Measurements from ENCODE around the gene PALLD. TPM values are rescaled to one million over a fixed set of nuclear protein-coding genes. Genes with fewer than 3 reads are reported as not detected.
A peak's percentile ranks its signal among the peaks of the same experiment; 100 is the strongest.

PALLD gene
- total and polyA plus RNA-seq, 2 donors (not counting 3 experiments of a cell fraction or from before 2014, with no cell fraction given): 13.4 to 48.2 TPM

GRCh38 chr4:168803732-168804131 lies 306.9 kb downstream of the PALLD start:
- FAIRE-seq: peak; percentile 66

More at GRCh38 chr4:168803732-168804131, 306.9 kb downstream of the PALLD start:
- intact Hi-C loops (cut with micrococcal nuclease) (no loop called here), dilution Hi-C loops (cut with MboI; ENCODE audit: extremely low pct_ligation_motif_present, low sequenced_read_pairs) (no loop called here)
- Histone ChIP-seq H3K27me3 (ENCODE audit: control insufficient read depth in 2 of 2, insufficient read depth in 2 of 2, low read length in 2 of 2) (no peaks in the 10 kb centered on the region), H3K4me2 (ENCODE audit: insufficient read depth, low read length) (no peak overlapping the region), H3K4me3 (replicated peaks in 1 of 3; ENCODE audit: insufficient read depth in 1 of 3, low read depth in 1 of 3, low read length in 3 of 3) (no peak overlapping the region), H3K9me1 (replicated peaks; ENCODE audit: control insufficient read depth, extremely low read depth, insufficient read depth, low read length) (no peaks in the 10 kb centered on the region), H3K36me3 (ENCODE audit: control insufficient read depth in 2 of 2, extremely low read depth in 1 of 2, insufficient read depth in 2 of 2, low read length in 2 of 2) (no peaks in the 10 kb centered on the region), H3K9me3 (replicated peaks; ENCODE audit: control insufficient read depth, insufficient read depth, low read length) (no peaks in the 10 kb centered on the region), H2AFZ (ENCODE audit: low read depth, low read length) (peak overlapping the region; percentile 87), H3K9ac (replicated peaks; ENCODE audit: extremely low read depth, insufficient read depth, low read length) (no peak overlapping the region), H3K4me1 (ENCODE audit: control insufficient read depth, extremely low read depth, insufficient read depth, low read length) (no peaks in the 10 kb centered on the region), H3K27ac (ENCODE audit: insufficient read depth, low read depth, low read length) (peak overlapping the region; percentile 17), H4K20me1 (replicated peaks; ENCODE audit: control insufficient read depth, extremely low read depth, insufficient read depth, low read length) (no peaks in the 10 kb centered on the region), H3K79me2 (ENCODE audit: control insufficient read depth, insufficient read depth, low read length) (no peaks in the 10 kb centered on the region)
- DNase-seq (ENCODE audit: low read depth, low spot score): peak; percentile 89
- no TSS peak for BruUV-seq (replicated peaks)
- ChIA-PET POLR2A (no interaction called here), CTCF (interaction anchor here (1.3 kb wide), 1 partner anchor 12 kb away, joined by 3 read pairs; no protein-coding TSS in a partner anchor)
- TF ChIP-seq FOS (IDR thresholded peaks at IDR 0.05; ENCODE audit: borderline replicate concordance, insufficient read depth, low read length) (no peak), MAX (IDR thresholded peaks at IDR 0.05; ENCODE audit: insufficient read depth, insufficient read length) (no peak), EZH2 (IDR thresholded peaks at IDR 0.05; ENCODE audit: borderline replicate concordance, low read depth, low read length, severe bottlenecking) (no peak), POLR2AphosphoS5 (IDR thresholded peaks at IDR 0.05; ENCODE audit: insufficient read depth, low read depth, low read length) (no peak), GATA2 (IDR thresholded peaks at IDR 0.05; ENCODE audit: insufficient read depth, insufficient read length, low read depth, low read length) (no peak), CTCF (IDR thresholded peaks at IDR 0.05; ENCODE audit: extremely low read depth in 1 of 2, insufficient read depth in 1 of 2, low read depth in 1 of 2, low read length in 2 of 2) (no peak), POLR2A (IDR thresholded peaks at IDR 0.05; ENCODE audit: low read depth, low read length) (no peak), MYC (IDR thresholded peaks at IDR 0.05; ENCODE audit: low read depth, low read length) (no peak)

Data from endothelial cell of umbilical vein (primary cell).